MCF 10A (cell line): ENCODE measurements around the gene HLA-DPB1. TPM values are rescaled to one million over a fixed set of nuclear protein-coding genes. Genes with fewer than 3 reads are reported as not detected.
A peak's percentile ranks its signal among the peaks of the same experiment; 100 is the strongest.
"Not testable (repeated sequence)": the region's sequence is repeated elsewhere in the genome, so short reads cannot be mapped to it uniquely, and the experiment has no call there.

Experiments
- BruUV-seq: library from RNA; stranded (reverse); fragments of 400-500 nt; replicated peaks from 2 replicates; lab custom pipeline; 2021; lab: Mats Ljungman, UMichigan
- CTCF ChIA-PET: fragments of 300-600 bp; sonication (Branson Sonifier 250); formaldehyde crosslinking; extraction: SDS; loops from one replicate; lab custom pipeline; 2021; ENCODE audit warnings: antibody characterized with exemption, inconsistent platforms; lab: Yijun Ruan, JAX
- POLR2A ChIA-PET: fragments of 300-600, 350-650 bp; sonication (Branson Sonifier 250); formaldehyde crosslinking; extraction: SDS; loops from one replicate; lab custom pipeline; 2020; ENCODE audit warnings: antibody characterized with exemption, inconsistent platforms; lab: Yijun Ruan, JAX
- DNase-seq: peaks from one replicate; pipeline ENCODE4 v3.0.0-alpha.2; 2018; ENCODE audit not compliant: unreplicated experiment
- H3K27ac Mint-ChIP-seq: one replicate; pipeline ENCODE4 v1.8.0; 2022; ENCODE audit warnings: mild to moderate bottlenecking, low read depth, mixed read lengths; ENCODE audit not compliant: unreplicated experiment
- H3K27me3 Mint-ChIP-seq: one replicate; pipeline ENCODE4 v1.8.0; 2022; ENCODE audit warnings: mixed read lengths; ENCODE audit not compliant: insufficient read depth, unreplicated experiment
- H3K36me3 Mint-ChIP-seq: one replicate; pipeline ENCODE4 v1.8.0; 2022; ENCODE audit warnings: mild to moderate bottlenecking, moderate library complexity, mixed read lengths; ENCODE audit not compliant: insufficient read depth, unreplicated experiment
- H3K4me1 Mint-ChIP-seq: one replicate; pipeline ENCODE4 v1.8.0; 2022; ENCODE audit warnings: mixed read lengths; ENCODE audit not compliant: insufficient read depth, unreplicated experiment
- H3K4me3 Mint-ChIP-seq: one replicate; pipeline ENCODE4 v1.8.0; 2022; ENCODE audit warnings: mild to moderate bottlenecking, moderate library complexity, mixed read lengths; ENCODE audit not compliant: unreplicated experiment
- H3K9me3 Mint-ChIP-seq: one replicate; pipeline ENCODE4 v1.8.0; 2022; ENCODE audit warnings: mixed read lengths; ENCODE audit not compliant: unreplicated experiment
- intact Hi-C: fragments of 100-400 bp; cut with micrococcal nuclease; formaldehyde crosslinking; loops from 2 replicates; pipeline ENCODE4 v1.14.1; 2022
- total RNA-seq: library from RNA; stranded (reverse); gene quantifications from 2 replicates; pipeline ENCODE4 v1.2.3, GENCODE V29; 2022
- TF ChIP-seq, protein P1 (sequence below): fragments of 200-600 bp; IDR thresholded peaks from one replicate; pipeline ENCODE4 v1.8.0; 2022; ENCODE audit warnings: antibody characterized with exemption, mild to moderate bottlenecking; ENCODE audit not compliant: unreplicated experiment

The HLA-DPB1 gene
- total RNA-seq, 1 experiment from 2014 or later = not detected

DNA sequence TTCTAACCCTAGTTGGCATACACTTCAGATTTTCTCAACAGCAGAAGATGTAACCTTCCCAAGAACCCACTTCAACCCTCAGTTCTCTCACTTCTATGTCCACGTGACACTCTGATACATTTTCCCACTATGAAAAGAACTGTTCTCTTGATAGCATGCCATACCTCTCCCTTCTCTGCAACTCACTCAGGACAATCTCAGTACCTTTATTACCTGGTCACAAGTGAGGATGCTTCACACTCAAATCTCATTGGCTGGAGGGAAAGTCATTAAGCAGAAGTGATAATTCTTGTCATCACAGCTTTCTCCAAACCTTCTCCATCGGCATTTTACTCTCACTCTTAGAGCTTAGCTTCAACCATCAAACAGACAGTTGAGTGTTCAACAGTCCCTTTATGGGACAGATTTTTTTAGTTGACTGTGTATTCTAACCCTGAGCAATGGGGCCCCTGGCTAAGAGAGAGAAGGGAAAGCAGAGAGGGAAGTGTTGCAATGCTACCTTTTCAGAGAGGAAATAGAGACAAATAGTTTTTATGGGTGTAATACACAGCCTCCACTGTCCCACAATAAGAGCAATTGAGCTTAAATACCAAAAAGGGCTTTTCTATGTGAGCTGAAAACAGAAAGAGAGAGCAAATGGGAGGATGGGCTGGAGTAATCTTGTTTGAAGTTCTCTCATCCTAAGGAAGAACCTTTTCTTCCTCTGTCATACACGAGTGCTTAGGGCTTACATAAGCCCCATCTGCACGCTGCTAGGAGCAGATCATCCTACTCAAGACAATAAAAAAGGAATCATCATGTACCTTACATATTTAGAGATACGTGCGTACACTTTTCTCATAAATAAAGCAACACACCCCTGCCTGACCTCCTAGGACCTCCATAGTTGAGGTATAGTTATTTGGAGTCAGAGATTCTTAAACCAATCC lies 18.3 kb upstream of the HLA-DPB1 start:
- TF ChIP-seq, protein P1, sequence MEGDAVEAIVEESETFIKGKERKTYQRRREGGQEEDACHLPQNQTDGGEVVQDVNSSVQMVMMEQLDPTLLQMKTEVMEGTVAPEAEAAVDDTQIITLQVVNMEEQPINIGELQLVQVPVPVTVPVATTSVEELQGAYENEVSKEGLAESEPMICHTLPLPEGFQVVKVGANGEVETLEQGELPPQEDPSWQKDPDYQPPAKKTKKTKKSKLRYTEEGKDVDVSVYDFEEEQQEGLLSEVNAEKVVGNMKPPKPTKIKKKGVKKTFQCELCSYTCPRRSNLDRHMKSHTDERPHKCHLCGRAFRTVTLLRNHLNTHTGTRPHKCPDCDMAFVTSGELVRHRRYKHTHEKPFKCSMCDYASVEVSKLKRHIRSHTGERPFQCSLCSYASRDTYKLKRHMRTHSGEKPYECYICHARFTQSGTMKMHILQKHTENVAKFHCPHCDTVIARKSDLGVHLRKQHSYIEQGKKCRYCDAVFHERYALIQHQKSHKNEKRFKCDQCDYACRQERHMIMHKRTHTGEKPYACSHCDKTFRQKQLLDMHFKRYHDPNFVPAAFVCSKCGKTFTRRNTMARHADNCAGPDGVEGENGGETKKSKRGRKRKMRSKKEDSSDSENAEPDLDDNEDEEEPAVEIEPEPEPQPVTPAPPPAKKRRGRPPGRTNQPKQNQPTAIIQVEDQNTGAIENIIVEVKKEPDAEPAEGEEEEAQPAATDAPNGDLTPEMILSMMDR = no peak
- BruUV-seq = no TSS peak
- intact Hi-C loops = no loop called here
- Mint-ChIP-seq H3K4me1 (no peaks in the 10 kb centered on the region), H3K9me3 (no peaks in the 10 kb centered on the region), H3K27ac (no peak overlapping the region), H3K27me3 (peaks cover 64% of the 10 kb centered on the region), H3K36me3 (no peaks in the 10 kb centered on the region), H3K4me3 (no peak overlapping the region)
- POLR2A ChIA-PET = interaction anchor here (0.8 kb wide), 1 partner anchor 240 kb away, joined by 3 read pairs; no protein-coding TSS in a partner anchor
- no peak for DNase-seq
- CTCF ChIA-PET = interaction anchor here (0.6 kb wide), 1 partner anchor 242 kb away, joined by 3 read pairs; no protein-coding TSS in a partner anchor

- no peak overlapping the region for H3K27ac Mint-ChIP-seq
- TF ChIP-seq, protein P1 = no peak
- no peaks in the 10 kb centered on the region for H3K4me1 Mint-ChIP-seq
- ChIA-PET CTCF (no interaction called here), POLR2A (no interaction called here)
- no peak overlapping the region for H3K4me3 Mint-ChIP-seq
- intact Hi-C loops = no loop called here
- H3K9me3 Mint-ChIP-seq = no peaks in the 10 kb centered on the region
- DNase-seq = peak; percentile 23
- no TSS peak for BruUV-seq
- peaks cover 64% of the 10 kb centered on the region for H3K27me3 Mint-ChIP-seq
- no peaks in the 10 kb centered on the region for H3K36me3 Mint-ChIP-seq
Measured at GRCh38 chr6:33061987-33062386, 13.8 kb upstream of the HLA-DPB1 start.

GRCh38 chr6:33063435-33063834 lies 12.4 kb upstream of the HLA-DPB1 start:
- intact Hi-C loops, H3K4me3 Mint-ChIP-seq, BruUV-seq, H3K4me1 Mint-ChIP-seq, DNase-seq, H3K27ac Mint-ChIP-seq, H3K9me3 Mint-ChIP-seq, H3K36me3 Mint-ChIP-seq, POLR2A ChIA-PET: not testable (repeated sequence)
- CTCF ChIA-PET = interaction anchor here (1.2 kb wide), 1 partner anchor 164 kb away, joined by 4 read pairs; no protein-coding TSS in a partner anchor
- peaks cover 64% of the 10 kb centered on the region for H3K27me3 Mint-ChIP-seq

GRCh38 chr6:33064723-33065122 lies 11.1 kb upstream of the HLA-DPB1 start:
- POLR2A ChIA-PET = interaction anchor here (0.7 kb wide), 1 partner anchor 255 kb away, joined by 3 read pairs; no protein-coding TSS in a partner anchor
- no peak for DNase-seq
- CTCF ChIA-PET = interaction anchor here (0.6 to 1.2 kb wide), 2 partner anchors 88 to 163 kb away, joined by 3 to 4 read pairs; no protein-coding TSS in a partner anchor

More at GRCh38 chr6:33064723-33065122, 11.1 kb upstream of the HLA-DPB1 start:
- peaks cover 10% of the 10 kb centered on the region for H3K9me3 Mint-ChIP-seq
- no peaks in the 10 kb centered on the region for H3K4me1 Mint-ChIP-seq
- H3K4me3 Mint-ChIP-seq = no peak overlapping the region
- H3K27ac Mint-ChIP-seq = no peak overlapping the region
- no peaks in the 10 kb centered on the region for H3K36me3 Mint-ChIP-seq
- intact Hi-C loops = no loop called here
- peaks cover 71% of the 10 kb centered on the region for H3K27me3 Mint-ChIP-seq
- BruUV-seq = no TSS peak
- TF ChIP-seq, protein P1 = no peak
